Measurements from ENCODE around the gene SOX13. TPM values are rescaled to one million over a fixed set of nuclear protein-coding genes. Genes with fewer than 3 reads are reported as not detected.

Gene SOX13
- total RNA-seq, 1 donor from 2014 or later: 41.0 TPM

- Histone ChIP-seq H3K4me1 (peaks cover 97% of the 10 kb centered on the region), H3K4me3 (peak overlapping the region; percentile 7 to 18), H3K9me3 (no peaks in the 10 kb centered on the region), H3K27me3 (no peaks in the 10 kb centered on the region), H3K36me3 (no peaks in the 10 kb centered on the region), H3K27ac (peak overlapping the region; percentile 92)
- TF ChIP-seq POLR2AphosphoS5 (IDR thresholded peaks at IDR 0.05; ENCODE audit: insufficient read depth in 1 of 2, low read depth in 1 of 2): no peak
- no peak for DNase-seq (ENCODE audit: extremely low spot score in 2 of 2)
- intact Hi-C loops (cut with DNase I): no loop called here
Measured at GRCh38 chr1:204079608-204079999, 6.7 kb downstream of the SOX13 start.

GRCh38 chr1:204080163-204080903 is 7.4 kb downstream of the SOX13 start:
- no peaks in the 10 kb centered on the region for H3K27me3 ChIP-seq
- peaks cover 98% of the 10 kb centered on the region for H3K4me1 ChIP-seq
- H3K36me3 ChIP-seq: no peaks in the 10 kb centered on the region
- peak overlapping the region; percentile 7 to 18 for H3K4me3 ChIP-seq
- intact Hi-C loops (cut with DNase I): no loop called here
- DNase-seq (ENCODE audit: extremely low spot score in 2 of 2): no peak
- TF ChIP-seq CTCF (IDR thresholded peaks at IDR 0.05): no peak
- no peak for TF ChIP-seq POLR2A (IDR thresholded peaks at IDR 0.05)
- TF ChIP-seq POLR2AphosphoS5 (IDR thresholded peaks at IDR 0.05; ENCODE audit: insufficient read depth in 1 of 2, low read depth in 1 of 2): peak; percentile 68 to 81
- H3K27ac ChIP-seq: peak overlapping the region; percentile 92
- no peaks in the 10 kb centered on the region for H3K9me3 ChIP-seq

- Histone ChIP-seq H3K4me3 (peak overlapping the region in 1 of 2 donors; percentile 25), H3K9me3 (no peaks in the 10 kb centered on the region), H3K4me1 (peaks cover 98% of the 10 kb centered on the region), H3K27me3 (no peaks in the 10 kb centered on the region), H3K36me3 (no peaks in the 10 kb centered on the region), H3K27ac (peak overlapping the region; percentile 92)
- TF ChIP-seq POLR2AphosphoS5 (IDR thresholded peaks at IDR 0.05; ENCODE audit: insufficient read depth in 1 of 2, low read depth in 1 of 2) (no peak), POLR2A (IDR thresholded peaks at IDR 0.05) (no peak), CTCF (IDR thresholded peaks at IDR 0.05) (no peak)
- DNase-seq (ENCODE audit: extremely low spot score in 2 of 2): no peak
- intact Hi-C loops (cut with DNase I): no loop called here
Measured at GRCh38 chr1:204081164-204081790, 8.4 kb downstream of the SOX13 start.

- Histone ChIP-seq H3K27ac (peak overlapping the region; percentile 92), H3K36me3 (no peaks in the 10 kb centered on the region), H3K9me3 (no peaks in the 10 kb centered on the region), H3K4me3 (peak overlapping the region in 1 of 2 donors; percentile 25), H3K27me3 (no peaks in the 10 kb centered on the region), H3K4me1 (peaks cover 98% of the 10 kb centered on the region)
- no peak for DNase-seq (ENCODE audit: extremely low spot score in 2 of 2)
- intact Hi-C loops (cut with DNase I): no loop called here
- no peak for TF ChIP-seq CTCF (IDR thresholded peaks at IDR 0.05)
- no peak for TF ChIP-seq POLR2AphosphoS5 (IDR thresholded peaks at IDR 0.05; ENCODE audit: insufficient read depth in 1 of 2, low read depth in 1 of 2)
- TF ChIP-seq POLR2A (IDR thresholded peaks at IDR 0.05): no peak
Measured at GRCh38 chr1:204081791-204082513, 9.0 kb downstream of the SOX13 start.

- intact Hi-C loops (cut with DNase I): no loop called here
- H3K27ac ChIP-seq: peak overlapping the region; percentile 92
- peaks cover 98% of the 10 kb centered on the region for H3K4me1 ChIP-seq
- no peak for TF ChIP-seq POLR2AphosphoS5 (IDR thresholded peaks at IDR 0.05; ENCODE audit: insufficient read depth in 1 of 2, low read depth in 1 of 2)
- no peak for TF ChIP-seq CTCF (IDR thresholded peaks at IDR 0.05)
- TF ChIP-seq POLR2A (IDR thresholded peaks at IDR 0.05): no peak
- no peaks in the 10 kb centered on the region for H3K9me3 ChIP-seq
- no peaks in the 10 kb centered on the region for H3K27me3 ChIP-seq
- H3K4me3 ChIP-seq: no peak overlapping the region
- DNase-seq (ENCODE audit: extremely low spot score in 2 of 2): no peak
- no peaks in the 10 kb centered on the region for H3K36me3 ChIP-seq
Measured at GRCh38 chr1:204083491-204083890, 10.6 kb downstream of the SOX13 start.

Measured in vagina (tissue), 2 donors.